Measurements from ENCODE around the gene RRAD. TPM values are rescaled to one million over a fixed set of nuclear protein-coding genes. Genes with fewer than 3 reads are reported as not detected.

The RRAD gene
- total RNA-seq, 2 donors from 2014 or later = 8.3 TPM; not detected in 1

DNA sequence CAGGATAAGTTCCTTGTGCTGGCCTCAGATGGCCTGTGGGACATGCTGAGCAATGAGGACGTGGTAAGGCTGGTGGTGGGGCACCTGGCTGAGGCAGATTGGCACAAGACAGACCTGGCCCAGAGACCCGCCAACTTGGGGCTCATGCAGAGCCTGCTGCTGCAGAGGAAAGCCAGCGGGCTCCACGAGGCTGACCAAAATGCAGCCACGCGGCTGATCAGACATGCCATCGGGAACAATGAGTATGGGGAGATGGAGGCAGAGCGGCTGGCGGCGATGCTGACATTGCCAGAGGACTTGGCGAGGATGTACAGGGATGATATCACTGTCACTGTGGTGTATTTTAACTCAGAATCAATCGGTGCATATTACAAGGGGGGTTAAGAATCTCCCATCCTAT is 39.8 kb downstream of the RRAD start:
- no peak for DNase-seq
- Histone ChIP-seq H3K36me3 (replicated peaks in 1 of 2; ENCODE audit: insufficient read depth in 1 of 2, low read depth in 2 of 2) (peaks cover 0 to 15% of the 10 kb centered on the region in 2 donors), H3K9me3 (no peaks in the 10 kb centered on the region), H3K27me3 (no peaks in the 10 kb centered on the region), H3K27ac (no peak overlapping the region), H3K4me1 (peaks cover 9% of the 10 kb centered on the region), H3K4me3 (no peak overlapping the region)
- no peak for TF ChIP-seq POLR2A (IDR thresholded peaks at IDR 0.05)
- TF ChIP-seq, protein P1, sequence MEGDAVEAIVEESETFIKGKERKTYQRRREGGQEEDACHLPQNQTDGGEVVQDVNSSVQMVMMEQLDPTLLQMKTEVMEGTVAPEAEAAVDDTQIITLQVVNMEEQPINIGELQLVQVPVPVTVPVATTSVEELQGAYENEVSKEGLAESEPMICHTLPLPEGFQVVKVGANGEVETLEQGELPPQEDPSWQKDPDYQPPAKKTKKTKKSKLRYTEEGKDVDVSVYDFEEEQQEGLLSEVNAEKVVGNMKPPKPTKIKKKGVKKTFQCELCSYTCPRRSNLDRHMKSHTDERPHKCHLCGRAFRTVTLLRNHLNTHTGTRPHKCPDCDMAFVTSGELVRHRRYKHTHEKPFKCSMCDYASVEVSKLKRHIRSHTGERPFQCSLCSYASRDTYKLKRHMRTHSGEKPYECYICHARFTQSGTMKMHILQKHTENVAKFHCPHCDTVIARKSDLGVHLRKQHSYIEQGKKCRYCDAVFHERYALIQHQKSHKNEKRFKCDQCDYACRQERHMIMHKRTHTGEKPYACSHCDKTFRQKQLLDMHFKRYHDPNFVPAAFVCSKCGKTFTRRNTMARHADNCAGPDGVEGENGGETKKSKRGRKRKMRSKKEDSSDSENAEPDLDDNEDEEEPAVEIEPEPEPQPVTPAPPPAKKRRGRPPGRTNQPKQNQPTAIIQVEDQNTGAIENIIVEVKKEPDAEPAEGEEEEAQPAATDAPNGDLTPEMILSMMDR (IDR thresholded peaks at IDR 0.05) = no peak
- no peak for ATAC-seq
- WGBS, 2 donors = 78 to 80% methylated on average over 12 of the region's 12 CpGs
- intact Hi-C loops (cut with DNase I) = no loop called here

DNA sequence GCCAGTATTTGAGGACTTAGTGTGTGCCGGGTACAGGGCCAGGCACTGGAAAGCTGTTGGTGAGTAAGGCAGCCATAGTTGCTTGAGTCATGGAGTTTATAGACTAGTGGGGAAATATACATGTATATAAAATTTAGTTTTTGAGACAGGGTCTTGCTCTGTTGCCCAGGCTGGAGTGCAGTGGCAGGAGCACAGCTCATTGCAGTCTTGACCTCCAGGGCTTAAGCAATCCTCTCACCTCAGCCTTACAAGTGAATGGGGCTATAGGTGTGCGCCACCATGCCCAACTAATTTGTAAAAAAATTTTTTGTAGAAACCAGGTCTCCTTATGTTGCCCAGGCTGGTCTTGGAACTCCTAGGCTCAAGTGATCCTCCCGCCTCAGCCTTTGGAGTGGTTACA is 42.6 kb downstream of the RRAD start:
- WGBS, 2 donors = 96 to 100% methylated on average over 3 of the region's 3 CpGs

DNA sequence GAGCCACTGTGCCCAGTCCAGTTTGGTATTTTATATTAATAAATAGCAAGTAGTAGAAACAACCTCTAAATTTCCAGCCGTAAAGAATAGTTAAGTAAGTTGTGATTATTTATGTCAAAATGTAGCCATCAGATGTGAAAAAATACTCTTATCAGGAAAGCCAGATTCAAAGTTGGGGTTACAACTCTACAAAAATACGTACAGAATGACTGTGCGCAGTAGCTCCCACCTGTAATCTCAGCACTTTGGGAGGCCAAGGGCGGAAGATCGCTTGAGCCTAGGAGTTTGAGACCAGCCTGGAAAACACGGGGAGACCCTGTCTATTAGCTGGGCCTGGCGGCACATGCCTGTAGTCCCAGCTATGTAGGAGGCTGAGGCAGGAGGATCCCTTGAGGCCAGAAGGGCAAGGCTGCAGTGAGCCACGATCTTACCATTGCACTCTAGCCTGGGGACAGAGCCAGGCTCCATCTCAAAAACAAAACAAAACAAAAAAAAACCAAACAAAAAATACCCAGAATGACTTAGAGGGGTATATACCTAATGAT is 43.3 kb downstream of the RRAD start:
- peaks cover 28% of the 10 kb centered on the region for H3K4me1 ChIP-seq
- DNase-seq (no peak), ATAC-seq (no peak)
- intact Hi-C loops (cut with DNase I) = no loop called here
- H3K9me3 ChIP-seq = no peaks in the 10 kb centered on the region
- TF ChIP-seq, protein P1 (IDR thresholded peaks at IDR 0.05) = no peak
- no peak for TF ChIP-seq POLR2A (IDR thresholded peaks at IDR 0.05)
- peaks cover 0 to 15% of the 10 kb centered on the region in 2 donors for H3K36me3 ChIP-seq (replicated peaks in 1 of 2; ENCODE audit: insufficient read depth in 1 of 2, low read depth in 2 of 2)
- H3K27me3 ChIP-seq = no peaks in the 10 kb centered on the region
- H3K27ac ChIP-seq = no peak overlapping the region
- H3K4me3 ChIP-seq = no peak overlapping the region
- 88 to 89% methylated on average over 8 of the region's 8 CpGs for WGBS, 2 donors

More for the DNA sequence above, 42.6 kb downstream of the RRAD start:
- Histone ChIP-seq H3K4me3 (no peak overlapping the region), H3K27me3 (no peaks in the 10 kb centered on the region), H3K36me3 (replicated peaks in 1 of 2; ENCODE audit: insufficient read depth in 1 of 2, low read depth in 2 of 2) (peaks cover 0 to 15% of the 10 kb centered on the region in 2 donors), H3K4me1 (peaks cover 26% of the 10 kb centered on the region), H3K27ac (no peak overlapping the region), H3K9me3 (no peaks in the 10 kb centered on the region)
- intact Hi-C loops (cut with DNase I) = no loop called here
- ATAC-seq (no peak), DNase-seq (no peak)
- TF ChIP-seq, protein P1 (IDR thresholded peaks at IDR 0.05) = no peak
- no peak for TF ChIP-seq POLR2A (IDR thresholded peaks at IDR 0.05)

DNA sequence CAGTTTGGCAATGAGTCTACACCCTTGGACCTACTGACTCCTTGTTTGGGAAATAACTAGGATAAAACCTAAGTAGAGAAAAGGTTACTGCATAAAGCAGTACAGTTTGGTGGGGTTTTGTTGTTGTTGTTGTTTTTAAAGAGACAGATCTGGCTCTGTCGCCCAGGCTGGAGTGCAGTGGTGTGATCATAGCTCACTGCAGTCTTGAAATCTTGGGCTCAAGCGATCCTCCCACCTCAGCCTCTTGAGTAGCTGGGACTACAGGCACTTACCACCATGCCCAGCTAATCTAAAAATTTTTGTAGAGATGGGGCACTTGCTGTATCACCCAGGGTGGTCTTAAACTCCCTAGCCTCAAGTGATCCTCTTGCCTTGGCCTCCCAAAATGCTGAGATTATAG is 43.8 kb downstream of the RRAD start:
- TF ChIP-seq, protein P1 (IDR thresholded peaks at IDR 0.05) = no peak
- no peak for TF ChIP-seq POLR2A (IDR thresholded peaks at IDR 0.05)

DNA sequence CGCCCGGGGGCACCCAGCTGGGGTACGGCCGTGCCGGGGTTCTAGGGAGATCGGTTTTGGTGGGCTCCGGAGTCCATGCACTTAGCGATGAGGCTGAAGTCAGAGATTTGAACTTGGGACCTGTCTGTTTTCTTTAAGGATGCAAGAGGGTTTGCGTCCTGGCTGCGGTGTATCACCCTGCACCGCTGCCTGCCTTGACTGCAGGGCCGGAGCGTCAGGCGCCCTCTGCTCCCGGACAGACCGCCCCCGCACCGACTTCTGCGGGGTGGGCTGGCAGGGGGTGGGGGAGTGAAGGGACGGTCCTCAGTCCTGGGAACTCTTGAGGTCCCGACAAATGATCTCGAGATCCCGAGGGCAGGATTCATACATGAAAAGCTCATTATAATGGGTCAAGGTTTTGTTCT is 44.3 kb downstream of the RRAD start:
- ATAC-seq (peak; percentile 2), DNase-seq (peak in 1 of 4 donors; percentile 40)
- intact Hi-C loops (cut with DNase I) = no loop called here
- peak overlapping the region; percentile 73 to 83 for H3K4me3 ChIP-seq
- TF ChIP-seq, protein P1 (IDR thresholded peaks at IDR 0.05) = no peak
- TF ChIP-seq POLR2A (IDR thresholded peaks at IDR 0.05) = no peak
- H3K4me1 ChIP-seq = peaks cover 28% of the 10 kb centered on the region
- peak overlapping the region; percentile 76 to 88 (median 82) for H3K27ac ChIP-seq
- no peaks in the 10 kb centered on the region for H3K9me3 ChIP-seq
- peaks cover 0 to 12% of the 10 kb centered on the region in 2 donors for H3K36me3 ChIP-seq (replicated peaks in 1 of 2; ENCODE audit: insufficient read depth in 1 of 2, low read depth in 2 of 2)
- whole genome bisulfite sequencing, 2 donors = 0 to 1% methylated on average over 14 to 23 of the region's 23 CpGs
- H3K27me3 ChIP-seq = no peaks in the 10 kb centered on the region

More for the DNA sequence above, 43.8 kb downstream of the RRAD start:
- intact Hi-C loops (cut with DNase I) = no loop called here
- WGBS, 2 donors = 41 to 51% methylated on average over 2 of the region's 2 CpGs
- H3K9me3 ChIP-seq = no peaks in the 10 kb centered on the region
- peak overlapping the region in 1 of 4 donors; percentile 77 for H3K27ac ChIP-seq
- no peak overlapping the region for H3K4me3 ChIP-seq
- peaks cover 28% of the 10 kb centered on the region for H3K4me1 ChIP-seq
- H3K36me3 ChIP-seq (replicated peaks in 1 of 2; ENCODE audit: insufficient read depth in 1 of 2, low read depth in 2 of 2) = peaks cover 0 to 14% of the 10 kb centered on the region in 2 donors
- no peak for ATAC-seq
- DNase-seq = no peak
- H3K27me3 ChIP-seq = no peaks in the 10 kb centered on the region

Measured in body of pancreas (tissue), 4 donors.